GM21390 (cell line): ENCODE measurements around the gene PAX5.

Source experiments
- ATAC-seq: cut with Tn5 transposase; IDR thresholded peaks from one replicate; pipeline ENCODE4 v1.9.1; 2021; ENCODE audit not compliant: unreplicated experiment

PAX5 gene

DNA sequence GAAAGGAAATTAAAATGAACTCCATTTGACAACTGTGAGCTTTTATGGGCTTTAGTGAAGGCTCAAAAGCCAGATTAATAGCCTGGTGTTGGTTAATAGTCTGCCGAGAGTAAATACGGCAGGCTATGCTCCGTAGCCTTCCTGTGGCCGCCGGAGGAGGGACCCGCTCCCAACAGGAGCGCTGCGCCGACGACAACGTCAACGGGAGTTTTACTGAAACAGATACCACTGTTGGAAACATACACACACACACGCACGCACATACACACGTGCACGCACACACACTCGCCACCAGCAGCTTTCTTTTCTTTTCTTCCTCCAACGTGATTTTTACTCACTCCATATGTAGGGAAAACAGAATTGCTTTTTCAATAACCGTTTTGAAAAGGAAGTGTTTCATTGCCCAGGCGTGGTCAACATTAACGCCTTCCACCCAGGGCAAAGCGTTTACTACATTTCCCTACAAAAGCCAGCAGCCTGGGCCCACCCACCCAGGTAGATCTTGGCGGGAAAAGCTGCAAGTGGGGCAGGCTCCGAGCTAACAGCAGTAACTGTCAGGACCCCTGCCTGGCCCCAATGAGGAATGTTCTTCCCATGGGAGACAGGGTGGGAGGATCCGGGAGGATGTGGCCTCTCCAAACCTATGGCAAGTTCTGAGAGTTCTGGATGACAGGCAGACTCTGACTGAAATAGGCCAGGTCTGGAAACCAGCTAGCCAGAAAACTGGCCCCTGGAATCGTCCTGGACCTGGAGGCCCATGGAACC is 72.3 kb downstream of the PAX5 start:
- no peak for ATAC-seq

DNA sequence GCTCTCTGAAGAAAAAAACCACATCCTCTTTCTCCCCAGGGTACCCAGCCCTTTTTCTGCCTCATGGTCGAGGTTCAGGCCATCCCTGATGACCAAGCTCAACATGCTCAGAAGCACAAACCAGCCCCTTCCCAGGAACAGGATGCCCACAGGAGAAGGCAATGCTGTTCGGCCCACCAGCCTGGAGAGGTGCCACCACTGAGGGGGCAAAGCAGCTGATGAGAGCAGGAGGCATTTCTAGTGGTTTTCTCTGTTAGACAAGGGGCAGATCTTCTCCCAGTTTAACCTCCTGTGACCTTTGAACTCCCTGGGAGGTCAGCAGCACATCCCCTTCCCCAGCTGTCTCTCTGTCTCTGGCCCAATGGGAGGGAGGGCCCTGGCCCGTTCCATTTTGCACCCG is 73.0 kb downstream of the PAX5 start:
- no peak for ATAC-seq

DNA sequence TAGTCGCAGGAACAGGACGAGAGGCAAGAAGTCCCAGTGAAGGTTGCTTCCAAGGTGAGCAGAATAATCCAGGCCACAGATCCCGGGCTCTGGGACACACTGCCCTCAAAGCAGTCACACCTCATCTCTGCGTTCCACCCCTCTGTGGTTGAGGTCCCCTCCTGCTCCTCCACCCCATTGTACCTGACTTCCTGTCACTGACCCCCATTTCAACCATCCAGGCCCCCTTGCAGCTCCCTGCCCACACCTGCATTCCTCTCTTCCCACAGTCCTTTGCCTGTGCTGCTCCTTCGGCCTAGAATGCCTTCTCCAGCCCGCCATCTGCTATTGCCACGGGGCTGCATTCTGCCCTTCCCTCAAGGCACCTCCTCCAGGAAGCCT is 73.5 kb downstream of the PAX5 start:
- no peak for ATAC-seq

DNA sequence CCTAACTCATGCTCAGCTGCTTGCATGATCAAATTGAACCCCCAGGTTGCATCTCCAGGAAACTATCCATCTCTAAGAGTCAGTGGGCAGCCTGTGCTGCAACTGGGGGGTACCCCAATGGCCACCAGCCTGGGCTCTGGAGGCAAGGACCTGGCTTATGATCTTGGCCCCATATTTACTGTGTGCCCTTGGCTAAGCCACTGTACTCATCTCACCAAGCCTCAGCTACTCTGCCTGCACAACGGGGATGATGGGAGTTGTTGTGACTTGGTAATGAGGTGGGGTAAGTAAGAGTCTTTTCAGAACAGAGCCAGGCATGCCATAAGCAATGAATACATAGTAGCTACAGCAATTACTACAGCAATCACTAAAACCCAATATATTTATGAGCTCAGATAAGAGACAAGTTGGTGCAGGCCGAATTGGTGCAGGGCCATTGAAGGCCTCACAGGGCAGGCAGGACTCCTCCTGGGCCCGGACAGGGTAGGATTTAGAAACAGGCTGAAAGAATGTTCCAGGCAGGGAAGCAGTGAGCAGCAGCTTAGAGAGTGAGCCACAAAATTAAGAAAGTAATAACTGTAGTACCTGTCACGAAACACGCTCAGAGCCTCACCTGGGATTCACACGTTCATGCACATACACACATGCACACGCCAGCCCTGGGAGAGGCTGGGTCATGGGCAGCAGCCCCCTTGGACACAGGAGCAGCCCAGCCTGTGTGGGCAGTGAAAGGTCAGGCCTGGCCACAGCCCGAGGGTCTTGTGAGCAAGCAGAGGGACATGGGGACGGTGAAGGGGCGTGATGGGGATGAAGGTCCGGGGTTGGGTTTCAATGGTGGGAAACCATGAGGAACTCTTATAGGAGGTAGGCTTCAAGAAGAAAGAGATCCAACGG is 74.1 kb downstream of the PAX5 start:
- no peak for ATAC-seq

DNA sequence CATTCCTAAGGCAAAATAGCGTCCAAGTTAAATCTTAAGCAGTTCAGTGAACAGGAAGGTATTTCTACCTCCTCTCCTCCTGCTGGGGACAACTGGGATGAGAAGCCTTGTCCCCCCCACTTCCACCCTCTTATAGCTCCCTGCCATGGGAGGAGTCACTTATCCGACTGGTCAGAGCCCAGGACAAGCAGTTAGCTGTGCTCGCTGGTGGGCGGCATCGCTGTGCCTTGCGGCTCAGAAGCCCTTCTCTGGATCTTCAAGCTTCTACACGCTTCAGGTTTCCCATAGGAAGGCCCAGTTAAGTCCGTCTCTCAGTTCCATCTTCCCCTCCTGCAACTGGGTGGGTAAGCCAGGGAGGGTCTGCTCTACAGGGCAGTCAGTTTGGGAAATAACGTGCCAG is 77.2 kb downstream of the PAX5 start:
- no peak for ATAC-seq

DNA sequence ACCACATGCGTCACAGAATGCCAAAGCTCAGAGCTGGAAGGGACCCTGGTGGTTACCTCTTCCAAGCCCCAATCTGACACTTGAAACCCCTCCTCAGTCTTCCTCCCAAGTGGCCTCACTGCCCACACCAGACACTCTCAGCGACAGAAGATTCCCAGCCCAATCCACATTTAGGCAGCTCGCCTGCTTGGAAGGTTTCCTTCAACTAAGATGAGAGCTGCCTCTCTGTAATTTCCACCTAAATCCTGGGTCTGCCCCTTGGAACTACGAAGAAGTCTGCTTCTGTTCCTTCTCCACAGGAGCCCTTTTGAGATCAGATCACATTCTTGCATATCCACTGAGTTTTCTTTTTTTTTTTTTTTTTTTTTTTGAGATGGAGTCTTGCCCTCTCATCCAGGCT is 83.7 kb downstream of the PAX5 start:
- no peak for ATAC-seq

DNA sequence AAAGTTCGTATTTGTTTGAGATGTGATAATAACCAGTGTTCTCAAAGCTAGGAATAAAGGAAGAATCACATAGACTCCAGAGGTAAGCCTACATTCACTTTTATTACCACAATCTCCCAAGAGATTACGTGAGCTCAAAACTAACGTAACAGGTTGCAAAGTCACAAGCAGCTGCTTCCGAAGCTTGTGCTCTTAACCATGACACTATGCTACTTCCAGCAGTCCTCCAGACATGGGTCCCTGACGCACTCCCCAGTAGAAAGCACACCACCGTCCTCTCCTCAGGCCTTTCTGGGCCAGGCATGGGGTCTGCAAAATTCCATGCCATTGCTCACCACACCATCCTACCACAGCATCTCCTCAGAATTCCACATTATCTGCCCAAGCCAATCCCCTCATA is 84.6 kb downstream of the PAX5 start:
- ATAC-seq: no peak

DNA sequence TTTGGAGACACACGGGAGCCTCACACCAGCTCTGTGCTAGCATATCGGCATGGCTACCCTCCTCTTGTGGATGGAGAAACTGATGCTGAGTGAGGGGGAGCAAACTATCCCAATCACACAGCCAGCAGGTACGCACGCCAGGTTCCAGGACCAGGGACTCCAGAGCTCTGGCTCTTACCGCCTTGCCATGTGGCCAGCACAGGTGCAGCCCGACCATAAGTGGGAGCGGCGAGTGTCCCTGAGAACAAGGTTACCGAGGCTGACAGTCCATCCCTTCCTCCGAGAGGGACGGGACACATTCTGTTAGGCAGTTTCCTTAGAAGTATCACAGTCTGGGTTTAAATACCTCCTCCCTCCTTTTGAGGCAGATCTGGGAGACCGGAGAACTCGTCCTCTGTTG is 86.0 kb downstream of the PAX5 start:
- no peak for ATAC-seq

DNA sequence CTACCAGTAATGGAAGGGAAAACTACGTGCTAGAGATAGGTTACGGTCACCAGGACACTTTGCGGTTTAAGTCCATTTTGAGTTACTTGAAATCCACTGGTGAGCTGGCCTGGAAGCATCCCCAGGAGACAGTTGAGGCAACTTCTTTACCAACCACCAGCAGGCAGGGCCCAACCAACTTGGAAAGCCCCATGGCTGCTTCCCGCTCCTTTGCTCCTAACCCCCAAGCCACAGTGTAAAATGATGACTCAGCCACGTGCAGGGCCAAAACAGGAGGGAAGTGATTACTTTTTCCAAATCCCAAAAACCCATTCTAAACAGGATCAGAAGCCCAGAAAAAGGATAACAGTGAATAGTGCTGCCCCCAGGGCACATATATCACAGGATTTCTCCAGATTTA is 87.4 kb downstream of the PAX5 start:
- no peak for ATAC-seq

DNA sequence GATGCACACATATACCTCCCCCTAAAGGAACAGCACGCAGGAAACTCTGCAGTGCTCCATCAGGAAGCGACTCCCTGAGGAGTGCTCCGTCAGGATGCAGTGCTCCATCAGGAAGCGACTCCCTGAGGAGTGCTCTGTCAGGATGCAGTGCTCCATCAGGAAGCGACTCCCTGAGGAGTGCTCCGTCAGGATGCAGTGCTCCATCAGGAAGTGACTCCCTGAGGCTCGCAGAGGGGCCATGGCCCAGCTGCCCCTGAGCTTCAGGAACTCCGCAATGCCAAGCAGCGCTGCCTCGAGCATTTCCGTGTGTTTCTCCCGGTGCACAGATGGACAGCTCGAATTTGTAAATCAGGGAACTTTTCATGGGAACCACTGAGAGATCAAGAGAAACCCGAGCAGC is 88.1 kb downstream of the PAX5 start:
- ATAC-seq: no peak

DNA sequence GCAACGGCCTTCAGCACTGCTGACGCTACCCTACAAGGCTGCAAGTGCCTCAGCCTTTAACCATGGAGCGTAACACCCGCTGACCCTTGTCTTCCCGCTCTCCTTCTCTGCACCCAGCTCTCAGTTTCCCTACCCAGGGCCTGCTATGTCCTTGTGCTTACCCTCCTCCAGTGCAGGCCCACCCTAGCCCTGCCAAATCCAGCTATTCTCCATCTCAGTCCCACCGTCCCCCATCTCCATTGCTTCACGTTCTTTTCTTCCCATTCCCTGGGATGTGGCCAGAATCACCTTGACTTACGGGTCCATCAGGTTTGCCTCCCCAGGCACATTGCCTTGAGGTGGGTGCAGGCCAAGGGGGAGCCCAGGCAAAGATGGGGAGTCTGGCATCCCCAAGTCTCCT is 91.2 kb downstream of the PAX5 start:
- no peak for ATAC-seq

DNA sequence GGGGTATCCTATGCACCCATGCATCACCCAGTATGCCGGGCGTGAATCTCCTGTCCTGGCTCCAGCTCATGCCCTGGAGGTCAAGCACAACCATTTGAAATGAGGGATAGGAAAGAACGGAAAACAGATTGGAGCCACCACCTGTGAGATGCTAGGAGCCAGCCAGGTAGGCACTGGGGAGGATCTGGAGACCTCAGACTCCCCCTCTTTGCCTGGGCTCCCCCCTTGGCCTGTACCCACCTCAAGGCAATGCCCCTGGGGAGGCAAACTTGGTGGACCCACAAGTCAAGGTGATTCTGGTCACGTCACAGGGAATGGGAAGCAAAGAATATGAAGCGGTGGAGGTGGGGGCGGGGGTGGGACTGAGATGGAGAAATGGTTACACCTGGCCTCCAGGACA is 92.6 kb downstream of the PAX5 start:
- no peak for ATAC-seq

DNA sequence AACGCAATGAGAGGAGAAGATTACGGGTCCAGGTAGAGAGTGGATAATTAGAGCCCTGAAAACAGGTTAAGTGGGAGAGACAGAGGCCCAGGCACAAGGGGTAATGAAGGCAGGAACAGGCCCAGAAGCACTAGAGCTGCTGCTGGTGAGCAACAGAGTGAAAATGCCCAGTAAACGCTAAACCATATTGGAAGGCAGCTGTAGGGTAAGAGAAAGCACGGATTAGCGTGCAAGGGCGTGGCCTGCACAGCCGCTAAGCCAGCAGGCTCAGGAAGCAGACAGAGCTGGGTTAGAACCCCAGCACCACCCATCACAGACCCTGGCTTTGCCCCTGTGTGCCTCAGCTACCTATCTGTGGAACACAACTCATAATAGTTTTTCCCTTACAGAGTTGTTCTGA is 93.2 kb downstream of the PAX5 start:
- ATAC-seq: no peak

DNA sequence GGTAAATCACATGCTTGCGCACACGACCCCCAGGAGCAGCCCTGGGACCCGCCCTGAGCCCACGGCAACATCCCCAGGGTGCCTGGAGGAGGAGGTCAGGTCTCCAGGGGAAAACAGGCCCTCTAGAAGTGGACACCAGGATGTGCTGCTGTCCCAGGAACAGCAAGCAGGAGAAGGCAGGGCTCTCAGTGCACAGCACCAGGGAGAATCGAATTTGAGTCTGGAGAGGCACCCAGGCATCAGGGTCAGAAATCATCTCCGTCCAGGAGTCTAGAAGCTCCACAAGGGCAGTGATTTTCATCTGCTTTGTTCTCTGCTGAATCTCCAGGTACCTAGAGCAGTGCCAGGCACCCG is 93.6 kb downstream of the PAX5 start:
- no peak for ATAC-seq

DNA sequence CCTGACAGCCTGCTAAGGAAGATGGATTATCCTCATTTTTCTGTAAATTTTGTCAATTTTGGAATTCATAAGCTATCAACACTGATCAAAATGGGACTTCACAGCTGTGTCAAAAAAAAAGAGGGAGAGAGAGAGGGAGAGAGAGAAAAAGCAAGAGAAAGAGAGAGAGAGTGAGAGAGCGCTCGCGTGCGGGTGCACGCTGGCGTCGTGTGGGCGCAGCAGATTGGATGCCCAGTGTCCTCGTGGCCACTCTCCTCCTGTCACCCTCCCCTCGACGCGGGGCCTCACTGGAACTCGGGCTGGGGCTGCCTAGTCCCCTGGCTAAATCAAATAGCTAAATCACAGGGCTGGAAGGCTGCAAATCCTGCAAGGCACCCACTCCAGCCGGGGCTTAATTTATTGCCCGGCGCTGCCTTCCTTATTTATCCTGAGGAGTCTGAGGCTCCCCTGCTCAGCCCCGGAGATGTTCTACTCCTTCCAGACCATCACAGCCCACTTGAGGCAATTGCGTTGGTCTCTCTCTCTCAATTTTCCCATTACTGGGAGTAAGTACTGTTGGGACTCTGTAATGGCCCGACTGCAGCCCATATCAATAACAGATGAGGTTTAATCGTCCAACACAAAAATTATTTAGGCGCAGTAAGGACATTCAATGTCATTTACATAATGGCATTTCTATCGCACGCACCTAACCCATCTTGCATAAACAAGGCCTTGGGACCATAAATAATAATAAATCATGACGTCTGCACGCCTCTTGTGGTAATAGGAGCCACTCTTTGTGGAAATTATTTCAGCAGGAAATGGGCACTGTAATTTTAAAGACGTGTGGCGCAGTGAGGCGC is 94.2 kb downstream of the PAX5 start:
- ATAC-seq: no peak

DNA sequence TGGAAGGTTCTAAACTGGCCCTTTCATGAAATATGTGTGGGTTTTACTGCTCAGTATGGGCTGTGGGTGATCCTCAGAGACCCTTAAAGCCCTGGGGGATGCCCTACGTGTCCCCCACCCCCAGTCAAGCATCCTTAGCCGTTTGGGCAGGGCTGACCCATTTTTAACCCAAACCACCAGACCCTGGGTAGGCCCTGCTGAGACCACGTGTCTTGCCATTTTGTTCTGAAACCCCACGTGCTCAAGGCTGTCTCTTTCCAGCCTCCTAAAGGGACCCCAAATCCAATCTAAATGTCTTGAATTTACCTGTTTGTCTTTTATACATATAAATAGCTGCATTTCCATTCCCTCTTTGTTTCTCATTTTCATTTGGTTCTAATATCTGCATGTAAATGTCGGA is 94.9 kb downstream of the PAX5 start:
- no peak for ATAC-seq

DNA sequence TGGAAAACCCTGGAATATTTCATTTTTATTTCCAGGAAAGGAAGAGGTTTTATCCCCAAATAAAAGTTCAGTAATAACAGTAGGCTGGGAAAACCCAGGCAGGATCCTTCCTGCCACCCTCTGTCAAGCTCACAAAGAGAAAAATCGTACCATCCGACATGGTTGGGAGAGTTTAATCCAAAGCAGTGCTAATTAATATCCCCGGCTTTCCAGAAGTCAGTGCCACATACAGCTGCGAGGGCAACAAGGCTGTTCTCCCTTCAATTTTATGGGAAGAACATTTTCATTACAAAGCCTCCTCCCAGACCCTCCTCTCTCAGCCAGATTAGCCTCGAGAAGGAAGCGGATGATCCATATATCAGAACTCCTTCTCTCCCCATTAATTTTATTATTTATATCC is 95.5 kb downstream of the PAX5 start:
- ATAC-seq: no peak

DNA sequence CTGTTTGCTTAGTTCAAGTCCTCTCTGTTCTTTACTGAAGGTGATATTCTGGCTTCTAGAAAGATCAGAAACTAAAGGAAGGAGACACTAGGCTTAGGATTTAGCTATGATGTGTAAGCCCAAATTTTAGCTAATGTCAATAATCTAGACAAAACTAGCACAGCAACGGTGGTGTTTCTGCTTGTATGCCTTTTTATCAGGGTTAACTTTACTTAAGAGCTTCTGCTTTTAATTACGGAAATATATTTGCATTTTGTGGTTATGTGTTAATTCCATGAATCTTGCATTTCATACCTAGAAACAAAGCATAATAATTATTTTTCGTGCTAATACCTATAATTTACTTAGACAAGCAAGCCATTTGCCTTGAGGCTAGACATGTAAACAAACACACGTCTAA is 96.1 kb downstream of the PAX5 start:
- no peak for ATAC-seq

DNA sequence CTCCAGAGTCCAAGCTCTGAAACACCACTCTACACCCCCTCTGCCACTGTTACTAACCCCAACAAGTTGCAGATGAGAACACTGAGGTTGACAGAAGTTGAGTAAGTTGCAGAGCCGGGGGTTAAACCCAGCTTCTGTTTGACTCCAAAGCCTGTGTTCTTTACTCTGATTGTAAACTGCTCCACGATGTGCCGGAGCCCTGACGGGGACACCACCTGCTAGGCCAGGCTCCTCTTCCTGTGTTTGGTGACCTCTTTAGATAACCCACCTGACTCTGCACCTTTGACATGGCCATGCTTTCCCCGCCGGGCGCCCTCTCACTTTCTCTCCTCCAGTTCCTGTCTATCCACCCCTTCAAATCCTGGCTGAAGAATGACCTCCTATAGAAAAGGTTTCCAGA is 96.7 kb downstream of the PAX5 start:
- ATAC-seq: no peak

DNA sequence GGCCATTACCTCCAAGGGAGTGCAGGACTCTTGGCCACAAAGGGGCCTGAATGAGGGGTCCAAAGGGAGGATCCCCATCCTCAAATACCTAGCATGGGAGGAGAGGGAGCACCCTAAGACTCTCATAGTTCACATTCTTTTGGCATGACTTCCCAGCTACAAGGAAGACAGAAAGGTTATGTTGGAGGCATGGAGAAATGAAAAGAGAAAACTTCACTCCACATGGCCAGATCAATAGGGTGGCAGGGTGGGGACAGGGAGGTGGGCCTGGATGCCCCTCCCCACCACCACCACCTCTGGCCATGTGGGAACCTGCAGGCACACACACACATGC is 97.6 kb downstream of the PAX5 start:
- no peak for ATAC-seq

DNA sequence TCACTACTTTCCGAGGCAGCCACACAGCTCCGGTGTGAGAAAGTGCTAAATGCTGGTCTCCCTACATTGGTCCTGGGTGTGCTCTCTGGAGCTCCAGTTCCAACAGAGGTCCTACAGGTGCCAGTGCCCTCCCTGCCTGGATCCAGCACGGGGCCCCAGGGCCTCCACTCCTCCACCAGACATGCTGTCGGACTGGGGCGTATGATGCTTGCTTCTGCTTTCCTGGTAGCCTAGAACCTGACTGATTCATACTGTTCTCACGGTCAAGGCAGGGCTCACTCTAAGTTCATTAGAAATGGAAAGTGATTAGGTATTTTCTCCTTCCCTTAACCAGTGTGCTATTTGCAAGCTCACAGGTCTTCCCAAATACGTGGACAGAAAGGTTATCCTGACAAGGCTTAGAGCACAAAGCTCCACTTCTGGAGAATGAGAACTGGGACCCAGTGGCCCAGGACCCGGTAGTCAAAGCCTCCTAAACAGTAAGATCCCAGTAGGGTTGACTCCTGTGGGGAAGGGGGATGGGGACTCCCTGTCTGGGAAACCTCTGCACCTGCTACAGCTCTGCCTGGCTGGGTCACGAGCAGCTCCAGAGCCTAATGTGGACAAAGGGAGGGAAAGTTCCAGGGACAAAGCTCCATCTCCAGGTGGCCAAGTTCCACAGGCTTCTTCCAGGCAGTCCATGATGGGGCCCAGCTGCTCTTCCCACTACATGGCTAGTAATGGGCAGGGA is 98.1 kb downstream of the PAX5 start:
- peak; percentile 71 for ATAC-seq
